Glomerular endothelial cell (primary cell): Measurements from ENCODE around the gene ITM2C. TPM values are rescaled to one million over a fixed set of nuclear protein-coding genes. Genes with fewer than 3 reads are reported as not detected.

Experiments used
- DNase-seq: peaks from one replicate; pipeline ENCODE4 v3.0.0-alpha.2; 2011; ENCODE audit warnings: low read depth, low spot score; ENCODE audit errors: extremely low read depth
- total RNA-seq: library from RNA; depleted of rRNA; stranded (reverse); fragments of >200 nt; gene quantifications from 2 replicates; pipeline ENCODE4 v1.2.3, GENCODE V29; 2015

Gene ITM2C
- total RNA-seq, 1 donor from 2014 or later = 91.2 TPM

DNA sequence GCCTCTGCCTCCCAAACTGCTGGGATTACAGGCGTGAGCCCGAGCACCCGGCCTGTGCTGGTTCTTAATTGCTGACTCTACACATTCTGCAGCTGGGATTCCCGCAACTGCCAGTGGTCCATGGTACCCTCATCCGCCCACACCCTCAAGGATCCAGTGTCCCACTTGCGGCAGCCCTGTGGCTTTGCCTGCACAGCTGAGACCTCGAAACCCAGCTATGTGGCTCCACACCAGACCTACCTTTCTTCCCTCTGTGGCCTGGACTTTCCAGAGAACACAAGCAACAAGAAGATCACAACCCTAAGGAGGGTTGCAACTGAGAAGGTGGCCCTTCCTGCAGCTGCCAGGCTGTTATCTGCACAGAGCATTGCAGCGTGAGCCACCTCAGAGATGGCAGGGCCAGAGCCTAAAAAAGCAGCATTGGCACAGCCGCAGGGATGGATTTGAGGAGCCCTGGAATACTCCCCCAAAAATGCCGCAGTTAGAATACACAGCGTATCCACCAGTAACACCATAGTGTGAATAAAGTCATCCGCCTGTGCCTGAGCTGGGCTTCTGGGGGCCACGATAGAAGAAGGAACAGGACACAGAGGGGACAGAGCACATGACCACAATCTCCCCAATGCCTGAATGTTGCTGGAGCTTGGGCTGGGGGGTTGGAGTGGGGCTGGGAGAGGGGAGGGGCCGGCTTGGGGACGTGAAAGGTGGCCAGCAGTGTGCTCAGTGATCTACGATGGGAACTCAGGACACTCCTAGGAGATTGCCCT, 58.4 kb downstream of the ITM2C start:
- DNase-seq = no peak

DNA sequence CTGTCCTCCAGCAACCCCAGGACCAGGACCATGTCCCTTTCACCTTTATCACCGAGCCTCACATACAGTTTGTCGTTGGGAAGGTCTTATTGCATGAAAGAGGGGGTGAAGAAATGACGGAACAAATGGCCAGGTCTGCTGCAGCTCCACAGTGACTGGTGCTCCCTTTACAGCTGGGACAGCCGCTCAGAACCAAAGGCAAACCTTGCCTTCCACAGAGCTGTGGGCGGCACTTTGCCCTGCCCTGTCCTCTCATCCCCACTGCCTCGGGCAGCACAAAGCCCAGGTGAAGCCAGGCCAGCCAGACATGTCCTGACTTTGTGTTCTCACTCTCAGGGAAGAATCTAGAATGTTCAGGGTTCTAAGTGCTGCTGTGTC, 59.3 kb downstream of the ITM2C start:
- no peak for DNase-seq

- no peak for DNase-seq
Measured at GRCh38 chr2:230924470-230925341, 60.0 kb downstream of the ITM2C start, which contains the start of gene GPR55. Gene GPR55 (minus strand): TSS chr2:230925242. CDS start chr2:230910962, 14,280 bp downstream.

DNA sequence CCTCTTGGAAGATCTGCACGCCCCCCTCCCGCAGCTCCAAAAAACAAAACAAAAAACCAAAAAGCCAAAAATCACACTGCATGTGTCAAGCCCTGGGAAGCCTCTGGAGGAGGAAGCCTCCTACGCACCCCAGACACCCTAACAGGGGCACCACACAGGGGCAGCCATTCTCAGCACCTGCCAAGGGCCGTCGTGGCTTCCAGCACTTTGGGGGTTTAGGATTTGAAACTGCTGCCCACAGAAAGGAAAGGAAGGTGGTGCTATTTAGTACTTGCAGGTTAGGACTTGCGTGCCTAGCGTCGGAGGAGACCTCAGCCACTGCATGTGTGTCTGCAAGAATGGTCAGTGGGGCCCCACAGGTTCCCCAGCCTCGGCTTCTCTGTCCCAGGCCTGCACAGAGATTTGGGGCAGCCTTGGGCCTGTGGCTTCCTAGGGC, 60.7 kb downstream of the ITM2C start:
- no peak for DNase-seq

- no peak for DNase-seq
Measured at GRCh38 chr2:230925879-230926765, 61.4 kb downstream of the ITM2C start.

DNA sequence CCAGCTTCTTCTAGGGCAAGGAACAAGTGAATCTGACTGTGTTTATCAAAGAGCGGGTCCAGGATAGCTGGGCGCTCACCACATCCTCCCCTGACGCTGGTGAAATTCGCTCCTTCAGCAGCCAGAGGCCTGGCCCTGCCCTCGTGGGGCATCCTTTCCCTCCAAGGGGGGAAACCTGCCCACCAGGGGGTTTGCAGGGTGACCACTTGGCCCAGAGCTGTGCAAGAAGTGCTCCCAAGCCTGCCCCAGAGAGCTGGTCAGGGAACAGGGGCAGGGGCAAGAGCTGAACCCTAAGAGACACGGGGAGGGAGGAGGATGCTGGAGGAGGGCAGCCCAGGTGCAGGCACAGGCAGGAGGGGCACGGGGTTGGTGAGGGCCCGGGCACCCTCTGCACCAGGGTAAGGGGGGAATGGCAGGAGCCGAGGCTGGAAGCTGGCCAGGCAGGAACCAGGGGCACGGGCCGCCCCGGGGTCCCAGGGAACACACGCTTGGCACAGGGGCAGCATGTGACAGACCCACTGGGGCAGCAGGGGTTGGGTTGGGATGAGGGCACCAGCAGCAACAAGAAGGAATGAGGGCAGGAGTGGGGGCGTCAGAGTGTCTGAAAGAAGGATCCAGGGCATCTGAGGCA, 63.1 kb downstream of the ITM2C start:
- no peak for DNase-seq

Other genes starting within 250 kb of the ITM2C start
- 56.4 and 70.9 TPM in 2 replicates for gene CAB39, start 152.1 kb upstream of the ITM2C start, total RNA-seq
- gene GPR55, start 60.3 kb downstream of the ITM2C start, total RNA-seq = not detected in 2 replicates
- gene SPATA3, start 131.2 kb downstream of the ITM2C start, total RNA-seq = not detected in 2 replicates
- 0.29 and 1.5 TPM in 2 replicates for gene C2orf72, start 172.6 kb downstream of the ITM2C start, total RNA-seq
- 98.1 and 104 TPM in 2 replicates for gene PSMD1, start 191.9 kb downstream of the ITM2C start, total RNA-seq